MM.1S (cell line): Measurements from ENCODE around the gene MAP3K7CL.

ENCODE experiments used
- DNase-seq: peaks from one replicate; pipeline ENCODE4 v3.0.0-alpha.2; 2015
- H2AFZ ChIP-seq: fragments of 300-600 bp; sonication (generic); 2 replicates; pipeline ENCODE4 v1.6.0; 2016; ENCODE audit warnings: antibody characterized with exemption, low read length
- H3F3A ChIP-seq: fragments of 300-600 bp; sonication (generic); 2 replicates; pipeline ENCODE4 v1.6.1; 2016; ENCODE audit warnings: mild to moderate bottlenecking, antibody characterized with exemption, low read length, moderate library complexity, mixed read lengths; ENCODE audit not compliant: insufficient read depth
- H3K27ac ChIP-seq: fragments of 300-600 bp; sonication (generic); 2 replicates; pipeline ENCODE4 v1.5.1; 2016; ENCODE audit warnings: mild to moderate bottlenecking, low read length
- H3K27me3 ChIP-seq: fragments of 300-600 bp; sonication (generic); replicated peaks from 2 replicates; pipeline ENCODE4 v1.6.0; 2016; ENCODE audit warnings: low read length; ENCODE audit not compliant: insufficient read depth
- H3K36me3 ChIP-seq: fragments of 300-600 bp; sonication (generic); replicated peaks from 2 replicates; pipeline ENCODE4 v1.6.1; 2016; ENCODE audit warnings: mild to moderate bottlenecking, low read length, mixed read lengths; ENCODE audit not compliant: insufficient read depth
- H3K4me1 ChIP-seq: fragments of 300-600 bp; sonication (generic); 2 replicates; pipeline ENCODE4 v1.6.1; 2016; ENCODE audit warnings: low read length, mixed read lengths
- H3K4me2 ChIP-seq: fragments of 300-600 bp; sonication (generic); 2 replicates; pipeline ENCODE4 v1.6.0; 2016; ENCODE audit warnings: low read depth, low read length
- H3K4me3 ChIP-seq: fragments of 300-600 bp; sonication (generic); 2 replicates; pipeline ENCODE4 v1.5.1; 2016; ENCODE audit warnings: low read length, mixed read lengths
- H3K79me2 ChIP-seq: fragments of 300-600 bp; sonication (generic); 2 replicates; pipeline ENCODE4 v1.6.1; 2016; ENCODE audit warnings: mixed run types, low read length, mixed read lengths
- H3K9ac ChIP-seq: fragments of 300-600 bp; sonication (generic); 2 replicates; pipeline ENCODE4 v1.6.1; 2016; ENCODE audit warnings: low read length, mixed read lengths
- H3K9me2 ChIP-seq: fragments of 300-600 bp; sonication (generic); replicated peaks from 2 replicates; pipeline ENCODE4 v1.6.1; 2016; ENCODE audit warnings: mild to moderate bottlenecking, low read length, mixed read lengths; ENCODE audit not compliant: insufficient read depth
- H3K9me3 ChIP-seq: fragments of 300-600 bp; sonication (generic); replicated peaks from 2 replicates; pipeline ENCODE4 v1.6.1; 2016; ENCODE audit warnings: mild to moderate bottlenecking, low read length, mixed read lengths; ENCODE audit not compliant: insufficient read depth
- H4K20me1 ChIP-seq: fragments of 300-600 bp; sonication (generic); 2 replicates; pipeline ENCODE4 v1.6.1; 2016; ENCODE audit warnings: mild to moderate bottlenecking, low read length, moderate library complexity, mixed read lengths; ENCODE audit not compliant: insufficient read depth
- CTCF ChIP-seq: fragments of 300-600 bp; sonication (generic); IDR thresholded peaks from 2 replicates; pipeline ENCODE4 v1.5.1; 2016; ENCODE audit warnings: antibody characterized with exemption, low read length, mixed read lengths
- EZH2 ChIP-seq: fragments of 300-600 bp; sonication (generic); optimal IDR thresholded peaks from 2 replicates; pipeline ENCODE3; 2017; ENCODE audit warnings: low read depth, mild to moderate bottlenecking, antibody characterized with exemption, low read length, mixed read lengths
- EZH2phosphoT487 ChIP-seq: fragments of 300-600 bp; sonication (generic); IDR thresholded peaks from 2 replicates; pipeline ENCODE4 v1.6.1; 2018; ENCODE audit warnings: antibody characterized with exemption, low read length

Gene MAP3K7CL

GRCh38 chr21:29092102-29092959, 38.1 kb upstream of the MAP3K7CL start:
- Histone ChIP-seq H3K9ac (no peak overlapping the region), H3K9me2 (no peaks in the 10 kb centered on the region), H4K20me1 (no peaks in the 10 kb centered on the region), H2AFZ (no peak overlapping the region), H3F3A (no peaks in the 10 kb centered on the region), H3K4me3 (no peak overlapping the region), H3K9me3 (no peaks in the 10 kb centered on the region), H3K79me2 (no peaks in the 10 kb centered on the region), H3K4me2 (no peak overlapping the region), H3K27me3 (no peaks in the 10 kb centered on the region), H3K27ac (no peak overlapping the region), H3K36me3 (no peaks in the 10 kb centered on the region), H3K4me1 (no peaks in the 10 kb centered on the region)
- DNase-seq = no peak
- TF ChIP-seq CTCF = no peak
- TF ChIP-seq EZH2 = no peak
- TF ChIP-seq EZH2phosphoT487 = no peak

GRCh38 chr21:29096218-29097015, 34.0 kb upstream of the MAP3K7CL start:
- no peak for DNase-seq
- no peak overlapping the region for H2AFZ ChIP-seq
- no peaks in the 10 kb centered on the region for H3F3A ChIP-seq
- no peak overlapping the region for H3K4me3 ChIP-seq
- H3K9me2 ChIP-seq = no peaks in the 10 kb centered on the region
- H3K9ac ChIP-seq = no peak overlapping the region
- H3K36me3 ChIP-seq = no peaks in the 10 kb centered on the region
- no peaks in the 10 kb centered on the region for H3K79me2 ChIP-seq
- H3K4me1 ChIP-seq = no peaks in the 10 kb centered on the region
- H3K27me3 ChIP-seq = no peaks in the 10 kb centered on the region
- TF ChIP-seq CTCF = no peak
- no peak for TF ChIP-seq EZH2phosphoT487
- no peak for TF ChIP-seq EZH2
- no peaks in the 10 kb centered on the region for H3K9me3 ChIP-seq
- no peak overlapping the region for H3K4me2 ChIP-seq
- H3K27ac ChIP-seq = no peak overlapping the region
- H4K20me1 ChIP-seq = no peaks in the 10 kb centered on the region

GRCh38 chr21:29098156-29098555, 32.3 kb upstream of the MAP3K7CL start:
- Histone ChIP-seq H2AFZ (no peak overlapping the region), H3K4me2 (no peak overlapping the region), H3K4me3 (no peak overlapping the region), H4K20me1 (no peaks in the 10 kb centered on the region), H3K36me3 (no peaks in the 10 kb centered on the region), H3K9ac (no peak overlapping the region), H3K79me2 (no peaks in the 10 kb centered on the region), H3F3A (no peaks in the 10 kb centered on the region), H3K9me2 (no peaks in the 10 kb centered on the region), H3K4me1 (no peaks in the 10 kb centered on the region), H3K9me3 (no peaks in the 10 kb centered on the region), H3K27me3 (no peaks in the 10 kb centered on the region), H3K27ac (no peak overlapping the region)
- TF ChIP-seq EZH2 = no peak
- no peak for TF ChIP-seq CTCF
- TF ChIP-seq EZH2phosphoT487 = no peak
- DNase-seq = no peak
